H1 (cell line): Measurements from ENCODE around the gene COPA. TPM values are rescaled to one million over a fixed set of nuclear protein-coding genes. Genes with fewer than 3 reads are reported as not detected.

ENCODE experiments used
- GABPA ChIP-seq: IDR thresholded peaks from 2 replicates; pipeline ENCODE4 v1.6.1; 2011; ENCODE audit warnings: mild to moderate bottlenecking, low read length, moderate library complexity, borderline replicate concordance; ENCODE audit not compliant: insufficient read depth
- HDAC6 ChIP-seq: IDR thresholded peaks from one replicate; pipeline ENCODE4 v1.7.1; 2012; ENCODE audit warnings: low read depth, mild to moderate bottlenecking, inconsistent platforms, low read length, moderate library complexity
- SUZ12 ChIP-seq: fragments of 200-600 bp; sonication (generic); IDR thresholded peaks from 2 replicates; pipeline ENCODE4 v1.6.1; 2012; ENCODE audit warnings: mild to moderate bottlenecking, inconsistent platforms, low read length, moderate library complexity, mixed read lengths
- polyA plus RNA-seq, 7 experiments: library from polyadenylated mRNA; depleted of rRNA in 3 of 7; stranded (reverse) in 5 of 7; unstranded in 2 of 7; fragments of >200 nt in 5 of 7; fragments of 200-250 nt in 2 of 7; gene quantifications; 1 replicate in 5 of 7; 2 replicates in 1 of 7; 4 replicates in 1 of 7; pipeline versions ENCODE4 v1.2.1 to v1.2.3, GENCODE V29; 2011 to 2013; ENCODE audit warnings: missing spikeins in 2 of 7, mixed read lengths in 2 of 7
- total RNA-seq: library from RNA; stranded (reverse); fragmentation: NEBNext Ultra II Directional; extraction: Animal tissue kit (Norgen Biotek cat#: 25700); gene quantifications from 2 replicates; pipeline ENCODE4 v1.2.1, GENCODE V29; 2021
- TF ChIP-seq, protein P1 (sequence below): IDR thresholded peaks from 2 replicates; pipeline ENCODE4 v1.6.1; 2011; ENCODE audit warnings: low read length, improper control_type of control experiment

The COPA gene
- total and polyA plus RNA-seq, 2 of the 8 experiments (the other 6 are each of a cell fraction or from before 2014, with no cell fraction given): 78.2 to 115 TPM

DNA sequence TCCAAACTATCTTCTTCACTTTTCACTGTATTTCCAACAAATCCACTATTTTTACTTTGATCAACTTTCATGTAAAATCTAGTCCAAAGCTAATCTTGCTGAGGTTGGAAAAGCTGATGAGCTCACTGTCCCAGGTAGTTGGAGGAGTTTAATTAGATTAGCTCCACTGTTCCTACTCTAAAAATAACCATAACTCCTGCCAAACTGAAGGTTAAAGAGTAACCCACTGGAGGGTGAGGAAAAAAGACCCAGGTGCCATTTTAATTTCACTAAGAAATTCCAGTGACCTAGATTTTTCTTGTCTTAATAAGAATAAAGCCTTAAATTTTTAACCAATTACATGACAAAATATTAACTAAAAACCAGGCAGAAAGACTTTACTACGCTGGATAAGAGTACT is 96.0 kb downstream of the COPA start (continued):
- TF ChIP-seq, protein P1, sequence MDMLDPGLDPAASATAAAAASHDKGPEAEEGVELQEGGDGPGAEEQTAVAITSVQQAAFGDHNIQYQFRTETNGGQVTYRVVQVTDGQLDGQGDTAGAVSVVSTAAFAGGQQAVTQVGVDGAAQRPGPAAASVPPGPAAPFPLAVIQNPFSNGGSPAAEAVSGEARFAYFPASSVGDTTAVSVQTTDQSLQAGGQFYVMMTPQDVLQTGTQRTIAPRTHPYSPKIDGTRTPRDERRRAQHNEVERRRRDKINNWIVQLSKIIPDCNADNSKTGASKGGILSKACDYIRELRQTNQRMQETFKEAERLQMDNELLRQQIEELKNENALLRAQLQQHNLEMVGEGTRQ: no peak
- TF ChIP-seq GABPA (no peak), SUZ12 (no peak), HDAC6 (no peak)
- TF ChIP-seq, all 59 proteins: peak for 0
